ENCODE results near the gene ATP6V0A4.

DNA sequence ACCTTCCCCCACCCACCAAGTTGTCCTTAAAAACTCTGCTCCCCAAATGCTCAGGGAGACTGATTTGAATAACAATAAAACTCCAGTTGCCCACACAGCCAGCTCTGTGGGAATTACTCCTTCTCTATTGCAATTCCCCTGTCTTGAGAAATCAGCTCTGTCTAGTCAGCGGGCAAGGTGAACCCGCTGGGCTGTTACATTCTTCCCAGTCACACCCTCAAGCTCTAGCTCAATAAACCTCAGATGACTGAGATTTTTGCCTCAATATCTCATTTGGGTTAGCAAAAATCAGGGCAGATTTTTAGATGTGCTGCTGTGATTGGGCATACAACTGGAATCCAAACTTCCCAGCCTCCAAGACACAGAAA is 129.8 kb downstream of the ATP6V0A4 start:
- TF ChIP-seq, protein P1, sequence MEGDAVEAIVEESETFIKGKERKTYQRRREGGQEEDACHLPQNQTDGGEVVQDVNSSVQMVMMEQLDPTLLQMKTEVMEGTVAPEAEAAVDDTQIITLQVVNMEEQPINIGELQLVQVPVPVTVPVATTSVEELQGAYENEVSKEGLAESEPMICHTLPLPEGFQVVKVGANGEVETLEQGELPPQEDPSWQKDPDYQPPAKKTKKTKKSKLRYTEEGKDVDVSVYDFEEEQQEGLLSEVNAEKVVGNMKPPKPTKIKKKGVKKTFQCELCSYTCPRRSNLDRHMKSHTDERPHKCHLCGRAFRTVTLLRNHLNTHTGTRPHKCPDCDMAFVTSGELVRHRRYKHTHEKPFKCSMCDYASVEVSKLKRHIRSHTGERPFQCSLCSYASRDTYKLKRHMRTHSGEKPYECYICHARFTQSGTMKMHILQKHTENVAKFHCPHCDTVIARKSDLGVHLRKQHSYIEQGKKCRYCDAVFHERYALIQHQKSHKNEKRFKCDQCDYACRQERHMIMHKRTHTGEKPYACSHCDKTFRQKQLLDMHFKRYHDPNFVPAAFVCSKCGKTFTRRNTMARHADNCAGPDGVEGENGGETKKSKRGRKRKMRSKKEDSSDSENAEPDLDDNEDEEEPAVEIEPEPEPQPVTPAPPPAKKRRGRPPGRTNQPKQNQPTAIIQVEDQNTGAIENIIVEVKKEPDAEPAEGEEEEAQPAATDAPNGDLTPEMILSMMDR (conservative IDR thresholded peaks at IDR 0.05 in 1 of 2, IDR thresholded peaks at IDR 0.05 in 1 of 2; ENCODE audit: low read depth in 1 of 2, low read length in 2 of 2): no peak
- TF ChIP-seq EZH2 (IDR thresholded peaks at IDR 0.05; ENCODE audit: low read length, missing control alignments): no peak

All from fibroblast of lung (primary cell).